ENCODE results near the gene RGL2.
"Not testable (repeated sequence)": the region's sequence is repeated elsewhere in the genome, so short reads cannot be mapped to it uniquely, and the experiment has no call there.

Gene RGL2

DNA sequence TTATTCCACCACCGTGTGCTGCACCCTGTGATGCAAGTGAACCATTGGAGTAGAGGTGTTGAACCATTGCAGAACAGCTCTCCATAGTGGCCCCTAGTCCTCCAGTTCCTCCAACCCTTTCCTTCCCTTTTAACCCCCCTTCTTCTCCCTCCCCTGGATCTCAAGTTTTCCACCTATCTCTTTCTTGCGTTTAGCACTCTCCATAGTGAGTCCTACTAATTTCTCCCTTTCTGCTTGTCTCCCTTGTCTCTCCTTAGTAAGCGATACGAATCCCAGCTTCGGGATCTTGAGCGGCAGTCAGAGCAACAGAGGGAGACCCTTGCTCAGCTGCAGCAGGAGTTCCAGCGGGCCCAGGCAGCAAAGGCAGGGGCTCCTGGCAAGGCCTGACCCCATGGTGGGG is 8.3 kb downstream of the RGL2 start:
- ATAC-seq = no peak

DNA sequence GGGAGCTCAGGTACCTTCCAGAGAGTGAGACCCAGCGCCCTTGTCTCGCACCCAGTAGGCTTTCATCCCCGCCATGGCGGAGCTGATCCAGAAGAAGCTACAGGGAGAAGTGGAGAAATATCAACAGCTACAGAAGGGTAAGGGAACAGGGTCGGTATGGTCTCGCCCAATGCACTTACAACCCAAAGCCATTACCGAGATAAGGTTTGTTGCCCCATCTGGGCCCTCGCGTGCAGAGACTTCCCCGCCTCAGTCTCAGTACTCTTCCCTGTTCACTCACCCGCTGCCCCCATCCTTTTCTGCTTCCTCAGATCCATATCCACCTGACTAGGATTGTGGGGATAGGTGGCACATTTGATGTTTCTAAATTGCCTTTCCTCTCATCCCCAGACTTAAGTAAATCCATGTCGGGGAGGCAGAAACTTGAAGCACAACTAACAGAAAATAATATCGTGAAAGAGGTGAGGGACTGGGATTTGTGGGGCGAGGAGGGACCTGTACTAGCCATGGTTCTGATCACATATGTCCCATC is 8.9 kb downstream of the RGL2 start:
- peak; percentile 1 to 6 for ATAC-seq

DNA sequence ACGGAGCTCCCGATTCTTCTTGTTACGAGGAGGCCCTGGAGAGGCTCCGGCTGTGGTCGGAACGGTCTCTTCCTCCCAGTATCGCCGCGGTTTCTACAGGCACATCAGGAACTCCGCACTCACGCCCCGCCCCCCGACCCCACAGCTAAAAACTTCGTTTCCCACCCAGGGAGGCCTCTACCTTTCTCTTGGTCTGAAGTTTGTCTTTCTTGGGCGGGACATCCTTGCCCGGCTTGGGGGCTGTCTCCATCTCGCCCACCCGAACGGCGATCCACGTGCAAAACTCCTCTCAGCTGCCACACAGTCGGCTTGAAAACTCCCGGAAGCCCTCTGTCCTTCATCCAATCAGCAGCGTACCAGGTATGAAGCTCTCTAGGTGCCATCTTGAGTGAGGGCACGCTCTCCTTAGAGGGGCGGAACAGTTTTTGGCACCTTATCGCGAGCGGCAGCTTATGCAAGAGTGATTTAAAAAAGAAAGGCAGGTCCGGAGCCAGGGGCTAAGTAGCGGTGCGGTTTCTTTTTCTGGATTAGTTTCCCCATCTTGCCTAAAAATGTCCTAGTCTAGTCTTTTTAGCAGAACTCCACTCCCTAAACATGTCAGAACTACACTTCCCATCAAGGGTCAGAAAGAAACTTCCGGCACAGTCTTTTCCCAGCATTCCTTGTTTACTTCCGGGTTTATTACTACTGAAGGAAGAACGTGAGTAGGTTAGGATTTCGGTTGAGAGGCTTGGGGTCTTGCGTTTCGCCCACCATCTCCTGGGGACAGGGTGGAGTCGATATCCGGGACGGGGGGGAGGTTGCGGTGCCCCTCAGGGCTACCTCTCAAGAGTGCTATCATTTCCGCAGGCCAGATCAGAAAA is 9.6 kb downstream of the RGL2 start, which contains the start of the genes PFDN6 and WDR46:
TSS of gene PFDN6 (plus strand) at position 681 of the 863 bp plus-strand sequence. CDS start 256 bp downstream, outside the sequence.
TSS of gene WDR46 (minus strand) at position 319 of the 863 bp plus-strand sequence. CDS start at position 250, 69 bp downstream.
- peak; percentile 97 to 98 for ATAC-seq

DNA sequence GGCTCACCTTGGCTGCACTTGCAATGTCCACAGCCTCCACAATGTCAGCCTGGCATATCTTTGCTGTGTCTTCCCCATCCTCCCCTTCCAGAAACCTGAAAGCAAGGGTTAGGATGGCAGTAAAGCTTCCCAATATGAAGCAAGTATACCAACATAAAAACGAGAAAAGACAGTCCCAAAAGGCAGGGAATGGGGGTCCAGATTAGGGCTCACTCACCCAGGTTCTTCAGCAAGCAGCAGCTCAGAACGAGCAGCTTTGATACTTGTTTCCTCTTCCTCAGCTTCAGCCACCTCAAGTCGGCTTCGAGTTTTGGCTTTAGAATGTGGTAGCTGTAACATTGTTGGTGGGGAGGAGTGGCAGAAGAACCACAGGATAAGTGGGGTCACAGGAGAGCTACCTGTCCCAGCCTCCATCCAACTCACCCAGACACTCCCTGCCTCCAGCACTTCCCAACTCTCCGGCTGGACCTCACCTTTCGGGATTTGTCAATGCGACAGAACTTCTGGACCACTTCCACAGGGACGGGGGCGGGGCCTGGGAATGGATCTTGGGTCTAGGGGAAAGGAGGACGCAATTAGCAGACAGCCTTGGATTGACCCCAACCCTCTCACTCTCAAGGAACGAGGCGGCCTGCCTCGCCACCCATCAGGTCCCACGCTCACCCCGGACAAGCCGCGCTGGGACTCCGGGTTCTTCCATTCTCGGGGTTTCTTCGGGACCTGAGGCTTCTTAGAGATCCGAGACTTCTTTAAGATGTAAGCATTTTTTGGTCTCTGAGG is 10.4 kb downstream of the RGL2 start:
- no peak for ATAC-seq

DNA sequence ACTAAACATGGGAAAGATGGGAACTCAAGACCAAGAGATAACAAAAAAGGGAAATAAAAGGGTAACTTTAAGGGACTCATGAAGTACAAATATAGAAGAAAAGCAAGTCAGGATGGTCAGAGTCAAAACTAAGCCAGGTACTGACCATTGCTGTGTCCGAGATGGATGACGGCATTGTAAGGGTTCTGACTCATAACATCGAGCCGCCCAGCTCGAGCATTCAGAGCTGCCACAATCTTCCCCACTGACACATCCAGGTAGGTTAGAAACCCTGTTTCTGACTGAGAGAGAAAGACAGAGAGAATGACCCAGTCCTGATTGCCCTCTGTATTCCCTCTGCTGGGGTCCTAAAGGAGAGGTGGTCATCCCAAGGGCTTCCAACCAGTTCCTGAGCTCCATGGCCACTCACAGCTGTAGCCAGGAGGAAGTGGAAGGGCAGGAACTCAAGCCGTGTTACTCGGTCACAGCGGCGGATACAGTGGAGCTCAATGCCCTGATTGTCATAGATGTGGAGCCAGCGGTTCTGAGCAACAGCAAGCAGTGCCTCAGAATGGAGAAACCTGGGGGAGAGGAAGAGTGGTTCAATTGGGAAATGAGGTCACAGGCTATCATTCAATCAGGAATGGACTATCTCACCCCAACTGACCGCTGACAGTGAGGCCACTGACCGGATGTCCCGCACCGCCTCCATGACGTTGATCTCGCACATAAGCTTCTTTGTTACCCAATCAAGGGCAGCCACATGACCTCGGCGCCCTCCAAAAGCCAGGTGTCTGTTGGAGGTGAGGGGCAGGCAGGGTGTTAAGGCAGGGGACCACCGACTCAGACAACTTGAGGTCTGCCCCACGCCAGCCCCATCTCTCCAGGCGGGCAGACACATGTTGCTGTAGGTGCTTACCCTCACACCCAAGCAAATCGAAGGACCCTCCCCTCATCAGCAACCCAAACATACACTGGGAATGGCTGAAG is 11.5 kb downstream of the RGL2 start:
- ATAC-seq = no peak

DNA sequence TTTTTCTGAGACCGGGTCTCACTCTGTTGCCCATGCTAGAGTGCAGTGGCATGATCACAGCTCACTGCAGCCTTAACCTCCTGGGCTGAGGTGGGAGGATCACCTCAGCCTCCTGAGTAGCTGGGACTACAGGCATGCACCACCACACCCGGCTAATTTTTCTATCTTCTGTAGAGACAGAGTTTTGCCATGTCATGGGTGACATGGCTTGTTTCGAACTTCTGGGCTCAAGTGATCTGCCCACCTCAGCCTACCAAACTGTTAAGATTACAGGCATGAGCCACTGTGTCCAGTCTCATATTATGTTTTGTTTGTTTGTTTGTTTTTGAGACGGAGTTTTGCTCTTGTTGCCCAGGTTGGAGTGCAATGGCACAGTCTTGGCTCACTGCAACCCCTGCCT is 13.5 kb downstream of the RGL2 start:
- ATAC-seq = not testable (repeated sequence)

DNA sequence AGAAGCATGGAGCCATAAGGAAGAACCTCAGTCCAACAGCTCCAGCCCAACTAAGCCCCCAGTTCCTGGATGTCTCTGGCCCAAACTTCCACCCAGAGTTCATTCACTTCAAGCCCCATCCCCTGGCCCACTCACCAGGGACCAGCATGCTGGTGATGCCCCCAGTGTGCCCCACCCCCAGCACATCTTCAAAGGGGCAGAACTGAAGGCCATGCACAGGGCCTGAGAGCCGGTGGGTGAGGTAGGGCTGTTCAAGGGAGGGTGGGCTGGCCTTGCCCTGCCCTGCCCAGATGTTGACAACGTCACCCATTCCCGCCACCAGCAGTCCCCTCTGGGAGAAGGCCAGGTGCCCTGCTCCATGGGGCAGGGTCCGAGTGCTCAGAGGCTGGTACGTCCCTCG is 18.2 kb downstream of the RGL2 start:
- no peak for ATAC-seq

DNA sequence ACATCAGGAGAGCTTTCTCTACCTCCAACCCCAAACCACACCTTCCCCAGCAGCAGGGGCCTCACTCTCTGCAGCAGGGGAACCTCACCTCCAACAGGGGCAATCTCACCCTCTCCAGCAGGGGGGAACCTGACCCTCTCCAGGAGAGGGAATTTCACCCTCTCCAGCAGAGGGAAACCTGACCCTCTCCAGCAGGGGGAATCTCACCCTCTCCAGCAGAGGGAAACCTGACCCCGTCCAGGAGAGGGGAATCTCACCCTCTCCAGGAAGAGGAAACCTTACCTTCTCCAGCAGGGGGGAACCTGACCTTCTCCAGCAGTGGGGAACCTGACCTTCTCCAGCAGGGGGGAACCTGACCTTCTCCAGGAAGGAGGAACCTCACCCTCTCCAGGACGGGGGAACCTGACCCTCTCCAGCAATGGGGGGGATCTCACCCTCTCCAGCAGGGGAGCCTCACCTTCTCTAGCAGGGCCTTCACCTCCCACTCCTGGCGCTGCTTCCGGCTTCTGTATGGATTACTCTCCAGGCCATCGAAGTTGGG is 18.7 kb downstream of the RGL2 start:
- ATAC-seq = no peak

DNA sequence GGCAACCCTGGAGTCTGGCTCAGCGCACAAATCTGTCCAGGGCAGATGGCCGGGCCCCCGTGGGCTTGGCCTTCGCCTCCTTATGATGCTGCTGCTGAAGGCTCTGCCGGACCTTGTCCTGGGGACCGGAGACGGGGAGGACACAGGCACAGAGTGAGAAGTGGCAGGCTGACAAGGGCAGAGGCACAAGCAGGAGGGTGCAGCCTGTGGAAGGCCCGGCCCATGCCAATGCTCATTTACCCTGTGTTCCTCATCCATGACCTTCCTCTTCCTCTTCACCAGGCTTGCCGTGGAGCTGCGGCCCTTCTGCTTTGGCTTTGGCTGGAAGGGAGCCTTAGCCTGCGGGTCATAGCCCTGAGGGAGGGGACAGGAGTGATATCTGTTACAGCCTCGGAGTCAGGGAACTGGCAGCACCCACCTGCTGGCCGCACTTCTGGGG is 19.5 kb downstream of the RGL2 start:
- ATAC-seq = no peak

DNA sequence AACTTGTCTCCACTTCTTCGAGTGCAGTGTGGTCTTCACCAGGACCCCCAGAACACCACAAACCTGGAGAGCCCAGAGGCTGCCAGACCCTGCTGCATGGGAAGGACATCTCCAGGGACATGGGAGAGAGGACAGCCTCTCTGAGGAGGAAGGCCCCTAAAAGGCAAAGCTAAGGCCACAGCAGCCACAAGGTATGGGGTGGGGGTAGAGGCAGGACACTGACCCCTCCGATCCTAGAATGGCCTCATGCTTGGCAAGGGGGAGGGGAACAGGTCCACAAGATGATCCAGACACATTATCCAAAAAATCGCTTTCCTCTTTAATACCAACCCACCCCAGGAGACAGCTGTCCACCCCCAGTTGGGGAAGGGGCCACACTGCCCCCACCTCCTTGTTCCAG is 19.9 kb downstream of the RGL2 start:
- no peak for ATAC-seq

DNA sequence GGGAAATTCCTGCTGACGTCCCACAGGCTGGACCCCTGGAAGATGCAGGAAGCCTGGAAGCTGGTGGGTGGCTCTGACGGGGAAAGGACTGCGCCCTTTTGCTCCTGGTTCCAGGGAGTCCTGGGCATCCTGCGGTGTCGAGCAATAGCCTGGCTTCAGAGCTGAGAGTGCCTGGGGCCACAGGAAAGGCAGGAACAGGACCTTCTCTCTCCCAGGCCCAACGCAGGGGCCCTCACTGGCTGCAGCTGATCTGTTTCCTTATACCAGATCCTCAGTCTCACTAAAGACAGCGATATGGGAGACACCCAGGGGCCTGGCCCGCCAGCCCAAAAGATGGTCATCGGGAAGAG is 20.4 kb downstream of the RGL2 start:
- no peak for ATAC-seq

DNA sequence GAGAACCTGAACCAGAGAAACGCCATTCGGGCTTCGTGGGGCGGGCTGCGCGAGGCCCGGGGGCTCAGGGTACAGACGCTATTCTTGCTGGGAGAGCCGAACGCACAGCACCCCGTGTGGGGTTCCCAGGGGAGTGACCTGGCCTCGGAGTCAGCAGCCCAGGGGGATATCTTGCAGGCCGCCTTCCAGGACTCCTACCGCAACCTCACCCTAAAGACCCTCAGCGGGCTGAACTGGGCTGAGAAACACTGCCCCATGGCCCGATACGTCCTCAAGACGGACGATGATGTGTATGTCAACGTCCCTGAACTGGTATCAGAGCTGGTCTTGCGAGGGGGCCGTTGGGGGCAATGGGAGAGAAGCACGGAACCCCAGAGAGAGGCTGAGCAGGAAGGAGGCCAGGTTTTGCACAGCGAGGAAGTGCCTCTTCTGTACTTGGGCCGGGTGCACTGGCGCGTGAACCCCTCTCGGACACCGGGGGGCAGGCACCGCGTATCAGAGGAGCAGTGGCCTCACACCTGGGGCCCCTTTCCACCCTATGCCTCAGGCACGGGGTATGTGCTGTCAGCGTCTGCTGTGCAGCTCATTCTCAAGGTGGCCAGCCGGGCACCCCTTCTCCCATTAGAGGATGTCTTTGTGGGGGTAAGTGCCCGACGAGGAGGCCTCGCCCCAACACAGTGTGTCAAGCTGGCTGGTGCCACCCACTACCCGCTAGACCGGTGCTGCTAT is 20.9 kb downstream of the RGL2 start:
- ATAC-seq = peak; percentile 5 to 17

DNA sequence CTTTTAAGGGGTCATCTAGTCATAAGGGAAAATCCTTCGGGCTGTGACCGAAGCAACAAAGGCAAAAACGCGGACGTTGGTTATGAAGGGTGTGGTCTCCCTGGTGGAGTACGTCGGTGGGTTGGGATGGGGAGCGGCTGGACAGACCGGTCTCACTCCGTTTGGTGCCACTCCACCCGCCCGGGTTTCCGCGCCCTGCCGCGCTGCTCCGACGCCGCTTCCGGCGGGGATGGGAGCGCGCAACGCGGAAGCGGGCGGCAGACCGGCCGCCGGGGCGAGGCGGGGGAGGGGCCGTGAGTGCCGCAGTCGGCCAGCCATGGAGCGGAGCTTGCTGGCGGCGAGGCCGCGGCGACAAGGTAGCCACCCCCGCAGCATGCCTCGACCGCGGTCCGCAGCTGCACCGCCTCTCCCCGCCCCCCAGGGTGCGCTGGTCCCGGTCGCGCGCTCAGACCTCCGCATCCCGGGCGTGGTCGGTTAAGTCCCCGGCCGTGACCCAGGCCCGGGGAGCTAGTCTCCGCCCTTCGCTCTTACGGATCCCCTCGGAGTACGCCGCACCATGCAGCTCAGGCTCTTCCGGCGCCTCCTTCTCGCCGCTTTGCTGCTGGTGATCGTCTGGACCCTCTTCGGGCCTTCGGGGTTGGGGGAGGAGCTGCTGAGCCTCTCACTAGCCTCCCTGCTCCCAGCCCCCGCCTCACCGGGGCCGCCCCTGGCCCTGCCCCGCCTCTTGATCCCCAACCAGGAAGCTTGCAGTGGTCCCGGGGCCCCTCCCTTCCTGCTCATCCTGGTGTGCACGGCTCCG is 21.7 kb downstream of the RGL2 start, which contains the start of gene B3GALT4:
TSS of gene B3GALT4 (plus strand) at position 260 of the 799 bp plus-strand sequence. CDS start at position 557, 297 bp downstream.
- ATAC-seq = peak; percentile 69 to 71

DNA sequence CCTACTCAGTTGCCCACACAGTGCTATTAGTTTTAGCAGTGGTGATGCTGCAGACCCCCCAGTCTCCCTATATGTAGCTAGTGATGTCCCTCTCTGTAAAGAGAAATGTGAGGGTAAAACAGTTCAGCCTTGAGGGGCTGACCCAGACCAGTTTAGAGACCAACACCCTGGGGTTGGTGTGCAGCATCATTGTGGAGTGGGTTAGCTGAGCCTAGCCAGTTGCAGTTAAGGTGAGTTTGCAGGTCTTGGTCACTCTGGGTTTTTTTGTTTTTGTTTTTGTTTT is 22.2 kb downstream of the RGL2 start:
- ATAC-seq = no peak

DNA sequence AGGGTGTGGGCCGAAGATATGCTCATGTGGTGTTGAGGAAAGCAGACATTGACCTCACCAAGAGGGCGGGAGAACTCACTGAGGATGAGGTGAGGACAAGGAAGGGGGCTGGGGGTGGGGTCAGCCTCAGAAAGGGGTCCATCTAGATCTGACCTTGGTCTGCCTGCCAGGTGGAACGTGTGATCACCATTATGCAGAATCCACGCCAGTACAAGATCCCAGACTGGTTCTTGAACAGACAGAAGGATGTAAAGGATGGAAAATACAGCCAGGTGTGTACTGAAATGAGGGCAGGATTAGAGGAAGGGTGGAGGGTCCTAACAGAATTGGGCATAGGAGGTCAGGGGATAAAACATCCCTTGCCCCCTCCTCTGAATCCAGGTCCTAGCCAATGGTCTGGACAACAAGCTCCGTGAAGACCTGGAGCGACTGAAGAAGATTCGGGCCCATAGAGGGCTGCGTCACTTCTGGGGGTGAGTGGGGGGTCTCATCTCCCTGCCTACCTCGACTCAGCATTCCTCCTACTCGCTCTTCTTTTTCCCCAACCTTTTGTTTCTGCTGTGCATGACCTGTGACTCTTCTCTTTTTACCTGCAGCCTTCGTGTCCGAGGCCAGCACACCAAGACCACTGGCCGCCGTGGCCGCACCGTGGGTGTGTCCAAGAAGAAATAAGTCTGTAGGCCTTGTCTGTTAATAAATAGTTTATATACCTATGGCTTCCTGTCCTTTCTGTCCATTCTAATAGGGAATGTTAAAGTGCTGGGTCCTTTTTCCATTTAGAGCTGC is 22.8 kb downstream of the RGL2 start:
- not testable (repeated sequence) for ATAC-seq

DNA sequence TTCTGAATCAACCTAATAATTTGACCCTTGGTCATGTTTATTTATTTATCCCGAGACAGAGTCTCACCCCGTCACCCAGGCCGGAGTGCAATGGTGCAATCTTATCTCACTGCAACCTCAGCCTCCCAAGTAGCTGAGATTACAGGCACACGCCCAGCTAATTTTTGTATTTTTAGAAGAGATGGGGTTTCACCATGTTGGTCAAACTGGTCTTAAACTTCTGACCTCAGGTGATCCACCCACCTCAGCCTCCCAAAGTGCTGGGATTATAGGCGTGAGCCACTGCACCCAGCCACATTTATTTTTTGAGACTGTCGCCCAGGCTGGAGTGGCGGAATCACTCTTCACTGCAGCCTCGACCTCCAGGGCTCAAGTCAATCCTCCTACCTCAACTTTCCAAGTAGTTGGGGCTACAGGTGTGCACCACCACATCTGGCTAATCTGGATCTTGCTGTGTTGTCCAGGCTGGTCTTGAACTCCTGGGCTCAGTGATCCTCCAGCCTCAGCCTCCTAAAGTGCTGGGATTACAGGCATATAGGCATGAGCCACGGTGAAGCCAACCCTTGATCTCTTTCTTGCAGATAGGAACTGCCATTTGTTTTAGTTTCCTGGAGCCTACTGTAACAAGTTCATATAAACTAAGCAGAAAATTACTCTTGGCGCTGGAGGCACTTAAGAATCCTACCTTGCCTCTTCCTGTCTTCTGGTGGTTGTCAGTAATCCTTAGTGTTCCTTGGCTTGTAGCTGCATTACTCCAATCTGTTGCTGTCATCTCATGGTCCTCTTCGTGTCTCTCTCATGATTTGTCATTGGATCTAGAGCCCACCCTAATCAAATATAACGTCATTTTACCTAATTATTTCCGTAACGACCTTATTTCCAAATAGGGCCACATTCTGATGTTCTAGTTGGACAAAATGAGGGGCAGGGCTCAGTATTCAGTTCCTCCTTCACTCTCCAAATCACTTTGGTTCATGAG is 24.5 kb downstream of the RGL2 start:
- no peak for ATAC-seq

DNA sequence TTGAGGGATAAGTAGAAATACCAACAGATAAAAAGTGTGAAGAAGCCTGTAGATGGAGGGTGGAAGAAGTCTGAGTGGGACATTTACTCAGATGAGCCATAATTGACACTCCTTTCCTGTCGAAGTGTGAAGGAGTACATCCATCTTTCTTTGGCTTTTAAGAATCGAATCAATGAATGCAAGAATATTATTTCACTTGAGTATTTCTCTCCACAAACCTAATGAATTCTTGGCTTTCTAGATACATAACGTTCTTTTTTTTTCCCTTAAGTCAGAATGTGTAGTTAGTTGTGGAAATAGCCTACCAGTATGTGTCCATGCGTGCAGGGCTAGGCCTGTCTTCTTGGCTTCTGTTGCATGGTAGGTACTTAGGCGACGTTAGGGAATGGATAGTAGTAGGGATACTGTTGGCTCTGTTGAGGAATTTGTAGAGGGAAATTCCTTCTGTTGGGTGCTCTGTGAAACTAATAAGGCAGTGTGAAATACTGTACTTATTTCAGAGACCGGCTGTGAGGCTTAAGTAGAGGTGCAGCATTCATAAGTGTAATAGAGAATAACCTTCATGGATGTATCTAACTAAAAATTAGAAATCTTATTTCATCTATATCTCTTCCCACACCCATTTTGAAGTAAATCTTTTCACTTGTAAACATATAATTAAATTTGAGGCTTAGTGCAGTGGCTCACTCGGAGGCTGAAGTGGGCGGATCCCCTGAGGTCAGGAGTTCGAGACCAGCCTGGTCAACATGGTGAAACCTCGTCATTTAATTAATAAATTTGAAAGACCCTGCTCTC is 25.4 kb downstream of the RGL2 start:
- ATAC-seq = no peak

Measured in activated CD4-positive, CD25-positive, alpha-beta regulatory T cell treated with anti-CD3 and anti-CD28 coated beads, Interleukin-2, amount 50 U/mL, for 24 hours (primary cell).